HepG2 (cell line): ENCODE measurements around the gene C14orf132. TPM values are rescaled to one million over a fixed set of nuclear protein-coding genes. Genes with fewer than 3 reads are reported as not detected.

Experiments
- CEBPG ChIP-seq: IDR thresholded peaks from 2 replicates; pipeline ENCODE4 v1.6.1; 2016
- GATAD2A ChIP-seq: IDR thresholded peaks from 2 replicates; pipeline ENCODE4 v1.6.1; 2016
- MED1 ChIP-seq: sonication (generic); formaldehyde crosslinking; IDR thresholded peaks from 2 replicates; pipeline ENCODE4 v1.4.0; 2020; ENCODE audit warnings: missing genetic modification reagents
- NCOA2 ChIP-seq: sonication (generic); formaldehyde crosslinking; IDR thresholded peaks from 2 replicates; pipeline ENCODE4 v1.8.0; 2022; ENCODE audit warnings: inconsistent platforms
- PHF21A ChIP-seq: sonication (generic); formaldehyde crosslinking; IDR thresholded peaks from 2 replicates; pipeline ENCODE4 v1.5.0; 2020; ENCODE audit warnings: mild to moderate bottlenecking, missing genetic modification reagents
- PITX1 ChIP-seq: sonication (generic); formaldehyde crosslinking; IDR thresholded peaks from 2 replicates; pipeline ENCODE4 v1.5.1; 2020; ENCODE audit warnings: mild to moderate bottlenecking, missing genetic modification reagents
- POGZ ChIP-seq: sonication (generic); formaldehyde crosslinking; IDR thresholded peaks from 2 replicates; pipeline ENCODE4 v1.4.0; 2020; ENCODE audit warnings: mild to moderate bottlenecking, missing genetic modification reagents
- TAF1 ChIP-seq: sonication (generic); formaldehyde crosslinking; IDR thresholded peaks from 2 replicates; pipeline ENCODE4 v1.4.0; 2020; ENCODE audit warnings: missing genetic modification reagents
- TERF1 ChIP-seq: sonication (generic); formaldehyde crosslinking; IDR thresholded peaks from 2 replicates; pipeline ENCODE4 v1.8.0; 2022; ENCODE audit warnings: mild to moderate bottlenecking, missing genetic modification reagents, moderate library complexity
- TRAFD1 ChIP-seq: sonication (generic); formaldehyde crosslinking; IDR thresholded peaks from 2 replicates; pipeline ENCODE4 v1.5.1; 2020; ENCODE audit warnings: missing genetic modification reagents, mild to moderate bottlenecking, borderline replicate concordance
- ZBTB25 ChIP-seq: IDR thresholded peaks from 2 replicates; pipeline ENCODE4 v1.6.1; 2018; ENCODE audit warnings: missing genetic modification reagents
- ZBTB7B ChIP-seq: sonication (generic); formaldehyde crosslinking; IDR thresholded peaks from 2 replicates; pipeline ENCODE4 v1.4.0; 2020; ENCODE audit warnings: missing genetic modification reagents
- ZFP1 ChIP-seq: IDR thresholded peaks from 2 replicates; pipeline ENCODE4 v1.6.1; 2016
- ZNF17 ChIP-seq: sonication (generic); formaldehyde crosslinking; IDR thresholded peaks from 2 replicates; pipeline ENCODE4 v1.5.0; 2020; ENCODE audit warnings: mild to moderate bottlenecking, missing genetic modification reagents
- ZNF609 ChIP-seq: sonication (generic); formaldehyde crosslinking; IDR thresholded peaks from 2 replicates; pipeline ENCODE4 v1.4.0; 2020; ENCODE audit warnings: mild to moderate bottlenecking, missing genetic modification reagents, borderline replicate concordance
- ZNF703 ChIP-seq: sonication (generic); formaldehyde crosslinking; IDR thresholded peaks from 2 replicates; pipeline ENCODE4 v1.5.1; 2020; ENCODE audit warnings: missing genetic modification reagents, mild to moderate bottlenecking, moderate library complexity, borderline replicate concordance
- ZNF720 ChIP-seq: sonication (generic); formaldehyde crosslinking; IDR thresholded peaks from 2 replicates; pipeline ENCODE4 v1.4.0; 2020; ENCODE audit warnings: missing genetic modification reagents
- polyA plus RNA-seq, 8 experiments: library from polyadenylated mRNA; depleted of rRNA in 3 of 8; stranded (reverse) in 7 of 8; unstranded in 1 of 8; fragments of >200 nt; fragmentation: Illumina TruSeq in 4 of 8; extraction: Trizol in 4 of 8; gene quantifications; 2 replicates each; pipeline versions ENCODE4 v1.2.1 to v1.2.3, GENCODE V29; 2011 to 2016; ENCODE audit warnings: low read depth in 4 of 8, missing spikeins in 1 of 8, mixed read lengths in 1 of 8; ENCODE audit not compliant: insufficient read depth in 1 of 8
- total RNA-seq, 5 experiments: library from RNA; depleted of rRNA; stranded (reverse); fragments of >200 nt; fragmentation: Illumina TruSeq; extraction: Trizol; gene quantifications; 2 replicates each; pipeline ENCODE4 v1.2.3, GENCODE V29; 2016; ENCODE audit warnings: low read depth in 1 of 5
- TF ChIP-seq, protein P1 (sequence below): sonication (generic); formaldehyde crosslinking; IDR thresholded peaks from 2 replicates; pipeline ENCODE4 v1.9.0; 2022; ENCODE audit warnings: low read depth, missing genetic modification reagents

The C14orf132 gene
- total and polyA plus RNA-seq, 2 of the 13 experiments (the other 11 are each of a cell fraction or from before 2014, with no cell fraction given): 0.13 to 0.15 TPM

- TF ChIP-seq ZNF609 (CRISPR knock-in tag) (0 out of 2 replicates have a peak, but pooled peaks have one; percentile 14), TRAFD1 (CRISPR knock-in tag) (no peak), GATAD2A (CRISPR knock-in tag) (0 out of 2 replicates have a peak, but pooled peaks have one; percentile 41), CEBPG (peak; percentile 69), MED1 (CRISPR knock-in tag) (0 out of 2 replicates have a peak, but pooled peaks have one; percentile 34), ZNF720 (CRISPR knock-in tag) (no peak), TERF1 (CRISPR knock-in tag) (no peak), PITX1 (CRISPR knock-in tag) (peak; percentile 20; the same call in 1 of the 2 replicates), ZNF17 (CRISPR knock-in tag) (no peak), ZBTB25 (CRISPR knock-in tag) (no peak), ZNF703 (no peak), NCOA2 (CRISPR knock-in tag) (peak; percentile 47; the same call in 1 of the 2 replicates), TAF1 (CRISPR knock-in tag) (no peak), ZFP1 (CRISPR knock-in tag) (no peak), ZBTB7B (CRISPR knock-in tag) (0 out of 2 replicates have a peak, but pooled peaks have one; percentile 64), PHF21A (CRISPR knock-in tag) (peak; percentile 29; the same call in 1 of the 2 replicates), POGZ (CRISPR knock-in tag) (0 out of 2 replicates have a peak, but pooled peaks have one; percentile 19)
- TF ChIP-seq, protein P1, sequence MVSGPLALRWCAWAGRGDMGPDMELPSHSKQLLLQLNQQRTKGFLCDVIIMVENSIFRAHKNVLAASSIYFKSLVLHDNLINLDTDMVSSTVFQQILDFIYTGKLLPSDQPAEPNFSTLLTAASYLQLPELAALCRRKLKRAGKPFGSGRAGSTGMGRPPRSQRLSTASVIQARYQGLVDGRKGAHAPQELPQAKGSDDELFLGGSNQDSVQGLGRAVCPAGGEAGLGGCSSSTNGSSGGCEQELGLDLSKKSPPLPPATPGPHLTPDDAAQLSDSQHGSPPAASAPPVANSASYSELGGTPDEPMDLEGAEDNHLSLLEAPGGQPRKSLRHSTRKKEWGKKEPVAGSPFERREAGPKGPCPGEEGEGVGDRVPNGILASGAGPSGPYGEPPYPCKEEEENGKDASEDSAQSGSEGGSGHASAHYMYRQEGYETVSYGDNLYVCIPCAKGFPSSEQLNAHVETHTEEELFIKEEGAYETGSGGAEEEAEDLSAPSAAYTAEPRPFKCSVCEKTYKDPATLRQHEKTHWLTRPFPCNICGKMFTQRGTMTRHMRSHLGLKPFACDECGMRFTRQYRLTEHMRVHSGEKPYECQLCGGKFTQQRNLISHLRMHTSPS (CRISPR knock-in tag): no peak
Observed at GRCh38 chr14:96095581-96096476, 56.7 kb downstream of the C14orf132 start (continued).
